Fibroblast of villous mesenchyme (primary cell): Measurements from ENCODE around the gene ADARB2. TPM values are rescaled to one million over a fixed set of nuclear protein-coding genes. Genes with fewer than 3 reads are reported as not detected.

Experiments
- DNase-seq: peaks from one replicate; pipeline ENCODE4 v3.0.0-alpha.2; 2010; ENCODE audit warnings: low read depth
- H3K4me3 ChIP-seq: 2 replicates; pipeline ENCODE4 v1.5.1; 2011; ENCODE audit warnings: low read depth, mild to moderate bottlenecking, low read length
- CTCF ChIP-seq: IDR thresholded peaks from 2 replicates; pipeline ENCODE4 v1.5.1; 2012; ENCODE audit warnings: low read depth, mild to moderate bottlenecking, low read length; ENCODE audit not compliant: insufficient read depth
- total RNA-seq: library from RNA; depleted of rRNA; stranded (reverse); fragments of >200 nt; gene quantifications from 2 replicates; pipeline ENCODE4 v1.2.3, GENCODE V29; 2012

ADARB2 gene
- total RNA-seq, 1 donor: not detected

- no peak for TF ChIP-seq CTCF
- DNase-seq: no peak
- no peak overlapping the region for H3K4me3 ChIP-seq
Observed at GRCh38 chr10:1650542-1651269, 86.6 kb downstream of the ADARB2 start.

GRCh38 chr10:1648648-1649047, 88.7 kb downstream of the ADARB2 start:
- no peak for TF ChIP-seq CTCF
- no peak for DNase-seq
- H3K4me3 ChIP-seq: no peak overlapping the region

- H3K4me3 ChIP-seq: no peak overlapping the region
- no peak for TF ChIP-seq CTCF
Observed at GRCh38 chr10:1646332-1646731, 91.0 kb downstream of the ADARB2 start.

GRCh38 chr10:1645896-1646295, 91.4 kb downstream of the ADARB2 start:
- no peak for TF ChIP-seq CTCF
- DNase-seq: no peak
- no peak overlapping the region for H3K4me3 ChIP-seq

More at GRCh38 chr10:1646332-1646731, 91.0 kb downstream of the ADARB2 start:
- DNase-seq: no peak

GRCh38 chr10:1644191-1644711, 93.1 kb downstream of the ADARB2 start:
- no peak overlapping the region for H3K4me3 ChIP-seq
- DNase-seq: no peak
- no peak for TF ChIP-seq CTCF

- H3K4me3 ChIP-seq: no peak overlapping the region
- TF ChIP-seq CTCF: no peak
- DNase-seq: no peak
Observed at GRCh38 chr10:1643908-1644179, 93.5 kb downstream of the ADARB2 start.
